Small intestine (tissue), 7 donors: ENCODE results near the gene CDKL1. TPM values are rescaled to one million over a fixed set of nuclear protein-coding genes. Genes with fewer than 3 reads are reported as not detected.
"Not testable (repeated sequence)": the region's sequence is repeated elsewhere in the genome, so short reads cannot be mapped to it uniquely, and the experiment has no call there.

ENCODE experiments used
- DNase-seq, 2 donors: peaks; one replicate each; pipeline versions ENCODE4 v3.0.0 to v3.0.0-alpha.2; 2013
- FAIRE-seq: peaks from 2 replicates; lab custom pipeline; 2012; peaks lifted over from hg19 to GRCh38; lab: Jason Lieb, UNC
- H3K27ac ChIP-seq, 3 donors: one replicate each; pipeline ENCODE4 v1.5.1; 2013; ENCODE audit warnings: low read length in 2 of 3, mild to moderate bottlenecking in 2 of 3, control low read depth in 1 of 3, inconsistent platforms in 1 of 3, low read depth in 1 of 3, moderate library complexity in 1 of 3
- H3K27me3 ChIP-seq, 3 donors: one replicate each; pipeline ENCODE4 v1.6.1; 2013; ENCODE audit warnings: low read length in 3 of 3, inconsistent platforms in 1 of 3; ENCODE audit not compliant: control insufficient read depth in 3 of 3, insufficient read depth in 3 of 3
- H3K36me3 ChIP-seq, 3 donors: one replicate each; pipeline ENCODE4 v1.6.1; 2013; ENCODE audit warnings: low read length in 3 of 3, inconsistent platforms in 1 of 3, low read depth in 1 of 3, mild to moderate bottlenecking in 1 of 3, moderate library complexity in 1 of 3; ENCODE audit not compliant: control insufficient read depth in 3 of 3, insufficient read depth in 2 of 3
- H3K4me1 ChIP-seq, 3 donors: one replicate each; pipeline ENCODE4 v1.6.1; 2013; ENCODE audit warnings: low read length in 2 of 3, inconsistent platforms in 1 of 3, low read depth in 1 of 3, mild to moderate bottlenecking in 1 of 3, moderate library complexity in 1 of 3; ENCODE audit not compliant: control insufficient read depth in 3 of 3, insufficient read depth in 2 of 3
- H3K4me3 ChIP-seq, 3 donors: one replicate each; pipeline ENCODE4 v1.5.1; 2013; ENCODE audit warnings: low read length in 3 of 3, control low read depth in 1 of 3, inconsistent platforms in 1 of 3, low read depth in 1 of 3, mild to moderate bottlenecking in 1 of 3, moderate library complexity in 1 of 3
- H3K9me3 ChIP-seq, 2 donors: one replicate each; pipeline ENCODE4 v1.6.1; 2013; ENCODE audit warnings: low read depth in 1 of 2, low read length in 1 of 2; ENCODE audit not compliant: control insufficient read depth in 2 of 2, insufficient read depth in 1 of 2
- whole genome bisulfite sequencing, 3 donors: extraction: QIAGEN DNeasy Blood & Tissue Kit; methylation state at CpG; one replicate each; pipeline ENCODE4 v1.1.7; 2013; 5-methylcytosine and 5-hydroxymethylcytosine counted together
- polyA plus RNA-seq, 4 donors: library from polyadenylated mRNA; stranded (reverse) in 3 of 4; unstranded in 1 of 4; fragments of 200-250 nt in 3 of 4; fragments of 120-200 nt in 1 of 4; gene quantifications; one replicate each; pipeline versions ENCODE4 v1.2.1 to v1.2.3, GENCODE V29; 2013
- donor health status: healthy with polysubstance abuse.
- donor health status: control.
- donor health status: control.
- donor health status: Bipolar disorder and iron deficiency.
- donor health status: healthy.

Gene CDKL1
- polyA plus RNA-seq, 4 donors = 4.7 to 8.1 (median 6.0) TPM

DNA sequence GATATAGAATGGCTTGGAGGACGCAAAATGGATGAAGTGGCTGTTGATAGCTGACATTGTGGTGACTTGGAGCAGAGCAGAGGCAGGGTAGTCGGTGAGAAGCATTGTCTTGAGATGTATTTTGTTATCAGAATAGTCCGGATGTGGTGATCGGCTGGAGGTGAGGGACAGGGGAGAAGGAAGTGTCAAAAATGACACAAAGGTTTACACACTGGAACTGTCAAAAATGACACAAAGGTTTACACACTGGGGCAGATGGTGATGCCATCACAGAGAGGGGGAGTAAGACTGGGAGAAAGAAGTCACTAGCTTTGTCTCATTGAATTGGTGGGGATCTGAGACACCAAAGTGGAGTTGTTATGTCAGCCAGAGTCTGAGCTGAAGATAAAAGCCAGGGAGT lies 30.1 kb downstream of the CDKL1 start:
- FAIRE-seq = no peak
- Histone ChIP-seq H3K27me3 (no peaks in the 10 kb centered on the region), H3K4me3 (no peak overlapping the region), H3K9me3 (no peaks in the 10 kb centered on the region), H3K4me1 (peaks cover 0 to 10% (median 8%) of the 10 kb centered on the region in 3 donors), H3K36me3 (peaks cover 0 to 1% (median 0%) of the 10 kb centered on the region in 3 donors), H3K27ac (peak overlapping the region in 2 of 3 donors; percentile 67 to 87)
- WGBS, 3 donors = 83 to 95% (median 89%) methylated on average over 4 of the region's 4 CpGs
- no peak for DNase-seq

DNA sequence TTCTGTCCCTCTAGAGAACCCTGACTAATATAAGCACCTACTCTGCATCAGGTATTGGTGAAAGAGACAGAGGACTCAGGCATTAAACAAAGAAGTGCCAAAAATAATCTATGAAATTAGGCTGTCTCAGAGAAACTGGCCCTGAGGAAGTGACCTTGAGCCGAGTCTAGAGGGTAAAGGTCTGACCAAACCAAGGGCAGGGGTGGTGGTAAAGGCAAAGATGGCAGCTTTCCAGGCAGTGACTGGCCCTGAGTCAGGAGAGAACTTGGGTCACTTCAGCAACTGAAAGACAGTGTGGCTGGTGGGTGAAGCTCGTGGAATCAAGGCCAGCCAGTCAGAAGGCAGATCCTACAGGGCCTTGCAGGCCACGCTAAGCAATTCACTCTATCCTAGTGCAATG lies 30.6 kb downstream of the CDKL1 start:
- FAIRE-seq (no peak), DNase-seq (peak in 1 of 2 donors; percentile 81)
- no peak overlapping the region for H3K4me3 ChIP-seq
- H3K9me3 ChIP-seq = no peaks in the 10 kb centered on the region
- WGBS, 3 donors = 40 to 72% (median 49%) methylated on average over 3 of the region's 3 CpGs
- H3K36me3 ChIP-seq = peaks cover 0 to 4% (median 0%) of the 10 kb centered on the region in 3 donors
- peaks cover 0 to 10% (median 8%) of the 10 kb centered on the region in 3 donors for H3K4me1 ChIP-seq
- no peaks in the 10 kb centered on the region for H3K27me3 ChIP-seq
- peak overlapping the region in 2 of 3 donors; percentile 67 to 87 for H3K27ac ChIP-seq

DNA sequence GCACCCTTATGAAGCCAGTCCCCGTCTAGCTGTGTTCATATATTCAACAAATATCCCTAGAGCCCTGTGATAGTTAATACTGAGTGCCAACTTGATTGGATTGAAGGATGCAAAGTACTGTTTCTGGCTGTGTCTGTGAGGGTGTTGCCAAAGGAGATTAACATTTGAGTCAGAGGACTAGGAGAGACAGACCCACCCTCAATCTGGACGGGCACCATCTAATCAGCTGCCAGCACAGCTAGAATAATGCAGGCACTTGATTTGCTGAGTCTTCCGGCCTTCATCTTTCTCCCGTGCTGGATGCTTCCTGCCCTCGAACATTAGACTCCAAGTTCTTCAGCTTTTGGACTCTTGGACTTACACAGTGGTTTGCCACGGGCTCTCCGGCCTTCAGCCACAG lies 31.1 kb downstream of the CDKL1 start:
- not testable (repeated sequence) for H3K4me3 ChIP-seq, FAIRE-seq, H3K9me3 ChIP-seq, H3K27me3 ChIP-seq, H3K36me3 ChIP-seq
- peak overlapping the region in 2 of 3 donors; percentile 67 to 87 for H3K27ac ChIP-seq
- WGBS, 3 donors = 23 to 65% (median 43%) methylated on average over 7 of the region's 7 CpGs
- H3K4me1 ChIP-seq = peaks cover 0 to 10% (median 8%) of the 10 kb centered on the region in 3 donors
- peak in 1 of 2 donors; percentile 88 for DNase-seq

DNA sequence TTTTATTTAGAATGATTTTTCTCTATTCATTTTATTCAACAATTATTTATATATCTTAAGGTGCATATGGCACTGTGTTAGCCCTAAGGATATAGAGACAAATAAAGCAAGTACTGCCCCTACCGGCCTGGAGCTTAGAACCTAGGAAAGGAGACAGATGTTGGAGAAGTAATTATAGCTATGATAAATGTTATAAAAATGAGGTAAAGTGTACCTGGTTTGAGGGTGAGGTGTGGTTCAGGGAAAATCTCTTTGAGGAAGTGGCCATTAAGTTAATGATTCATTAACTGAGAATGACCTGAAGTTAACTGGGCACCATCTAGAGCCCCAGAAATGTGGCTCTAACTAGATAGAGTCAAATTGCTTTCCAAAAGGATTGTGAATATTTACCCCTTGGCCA lies 31.9 kb downstream of the CDKL1 start:
- H3K9me3 ChIP-seq = no peaks in the 10 kb centered on the region
- no peak overlapping the region for H3K4me3 ChIP-seq
- H3K27ac ChIP-seq = peak overlapping the region in 2 of 3 donors; percentile 47 to 72
- H3K27me3 ChIP-seq = no peaks in the 10 kb centered on the region
- peak; percentile 80 to 91 for DNase-seq
- H3K36me3 ChIP-seq = peaks cover 0 to 4% (median 0%) of the 10 kb centered on the region in 3 donors
- WGBS, 3 donors = 15 to 71% (median 42%) methylated on average over 1 of the region's 1 CpG
- no peak for FAIRE-seq
- peaks cover 0 to 10% (median 8%) of the 10 kb centered on the region in 3 donors for H3K4me1 ChIP-seq

DNA sequence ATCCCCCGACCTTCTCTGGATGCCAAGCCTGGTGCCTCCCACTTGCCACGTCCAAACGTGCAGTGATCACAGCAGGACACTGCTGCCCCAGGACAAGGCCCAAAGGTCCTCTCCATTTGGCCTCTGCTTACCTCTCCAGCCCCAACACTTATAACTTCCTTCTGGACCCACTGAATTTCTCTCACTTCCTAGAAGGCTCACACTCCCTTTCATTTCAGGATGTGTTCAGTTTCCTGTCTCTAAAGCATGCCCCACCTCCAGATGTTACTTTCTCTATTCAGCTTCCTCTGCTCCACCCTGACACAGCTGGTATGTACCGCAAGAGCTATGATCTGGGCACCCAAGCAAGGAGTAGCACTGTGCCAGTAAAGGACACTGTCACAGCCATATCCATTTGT lies 33.0 kb downstream of the CDKL1 start:
- H3K27me3 ChIP-seq = no peaks in the 10 kb centered on the region
- FAIRE-seq (no peak), DNase-seq (peak; percentile 30 to 56)
- peak overlapping the region; percentile 56 to 90 (median 84) for H3K27ac ChIP-seq
- H3K4me3 ChIP-seq = peak overlapping the region in 1 of 3 donors; percentile 10
- H3K4me1 ChIP-seq = peaks cover 0 to 10% (median 8%) of the 10 kb centered on the region in 3 donors
- H3K9me3 ChIP-seq = no peaks in the 10 kb centered on the region
- peaks cover 0 to 4% (median 0%) of the 10 kb centered on the region in 3 donors for H3K36me3 ChIP-seq
- 29 to 68% (median 41%) methylated on average over 4 of the region's 4 CpGs for WGBS, 3 donors

DNA sequence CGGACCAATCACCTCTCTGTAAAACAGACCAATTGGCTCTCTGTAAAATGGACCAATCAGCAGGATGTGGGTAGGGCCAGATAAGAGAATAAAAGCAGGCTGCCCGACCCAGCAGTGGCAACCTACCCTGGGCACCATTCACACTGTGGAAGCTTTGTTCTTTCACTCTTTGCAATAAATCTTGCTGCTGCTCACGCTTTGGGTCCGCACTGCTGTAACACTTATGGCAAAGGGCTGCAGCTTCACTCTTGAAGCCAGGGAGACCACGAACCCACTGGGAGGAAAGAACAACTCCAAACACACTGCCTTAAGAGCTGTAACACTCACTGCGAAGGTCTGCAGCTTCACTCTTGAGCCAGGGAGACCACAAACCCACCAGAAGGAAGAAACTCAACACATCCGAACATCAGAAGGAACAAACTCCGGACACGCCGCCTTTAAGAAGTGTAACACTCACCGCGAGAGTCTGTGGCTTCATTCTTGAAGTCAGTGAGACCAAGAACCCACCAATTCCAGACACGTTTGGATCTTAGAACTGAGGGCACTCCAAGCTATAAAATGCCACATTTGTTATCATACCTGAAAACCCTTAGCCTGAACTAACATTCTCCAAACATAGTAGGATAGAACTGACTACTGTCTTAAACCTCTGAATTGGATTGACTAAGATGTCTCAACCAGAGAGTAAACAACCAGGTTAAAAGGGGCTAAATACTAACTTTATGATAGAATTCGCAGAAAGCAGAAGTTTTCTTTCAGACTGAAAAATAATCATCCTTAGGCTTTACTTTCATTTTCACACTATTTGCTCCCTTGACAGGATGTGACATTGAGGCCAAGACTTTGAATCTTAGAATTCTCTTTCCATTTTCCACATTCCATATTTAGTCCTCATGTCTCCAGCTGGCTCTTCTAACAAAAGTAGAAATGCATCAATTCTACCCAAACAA lies 33.6 kb downstream of the CDKL1 start:
- peaks cover 0 to 10% (median 8%) of the 10 kb centered on the region in 3 donors for H3K4me1 ChIP-seq
- peak in 1 of 2 donors; percentile 18 for DNase-seq
- WGBS, 3 donors = 64 to 83% (median 82%) methylated on average over 14 of the region's 14 CpGs
- peak overlapping the region; percentile 56 to 90 (median 84) for H3K27ac ChIP-seq
- H3K27me3 ChIP-seq = no peaks in the 10 kb centered on the region
- H3K4me3 ChIP-seq = peak overlapping the region in 1 of 3 donors; percentile 10
- peaks cover 0 to 4% (median 1%) of the 10 kb centered on the region in 3 donors for H3K36me3 ChIP-seq
- no peaks in the 10 kb centered on the region for H3K9me3 ChIP-seq
- FAIRE-seq = no peak

DNA sequence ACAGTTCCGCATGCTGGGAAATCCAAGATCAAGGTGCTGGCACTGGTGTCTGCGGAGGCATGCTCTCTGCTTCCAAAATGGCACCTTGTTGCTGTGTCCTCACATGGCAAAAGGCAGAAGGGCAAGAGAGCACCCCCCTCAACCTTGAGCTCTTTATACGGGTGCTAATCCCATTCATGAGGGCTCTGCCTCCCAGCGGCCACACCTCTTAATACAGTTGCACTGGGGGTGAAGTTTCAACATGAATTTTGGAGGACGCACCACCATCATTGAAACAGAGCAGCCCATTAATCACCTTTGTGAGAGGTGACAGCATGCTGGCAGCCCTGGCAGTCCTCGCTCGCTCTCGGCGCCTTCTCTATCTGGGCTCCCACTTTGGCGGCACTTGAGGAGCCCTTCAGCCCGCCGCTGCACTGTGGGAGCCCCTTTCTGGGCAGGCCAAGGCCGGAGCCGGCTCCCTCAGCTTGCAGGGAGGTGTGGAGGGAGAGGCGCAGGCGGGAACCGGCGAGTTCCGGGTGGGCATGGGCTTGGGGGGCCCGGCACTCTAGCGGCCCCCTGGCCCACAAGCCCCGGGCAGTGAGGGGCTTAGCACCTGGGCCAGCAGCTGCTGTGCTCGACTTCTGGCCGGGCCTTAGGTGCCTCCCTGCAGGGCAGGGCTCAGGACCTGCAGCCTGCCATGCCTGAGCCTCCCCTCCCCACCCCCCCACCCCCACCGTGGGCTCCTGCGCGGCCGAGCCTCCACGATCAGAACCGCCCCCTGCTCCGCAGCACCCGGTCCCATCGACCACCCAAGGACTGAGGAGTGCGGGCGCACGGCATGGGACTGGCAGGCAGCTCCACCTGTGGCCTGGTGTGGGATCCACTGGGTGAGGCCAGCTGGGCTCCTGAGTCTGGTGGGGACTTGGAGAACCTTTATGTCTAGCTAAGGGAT lies 34.9 kb downstream of the CDKL1 start:
- 97 to 98% (median 97%) methylated on average over 30 to 36 of the region's 36 CpGs for WGBS, 3 donors
- not testable (repeated sequence) for H3K4me3 ChIP-seq, H3K9me3 ChIP-seq, H3K36me3 ChIP-seq, H3K27ac ChIP-seq, FAIRE-seq, DNase-seq, H3K27me3 ChIP-seq
- peaks cover 0 to 10% (median 6%) of the 10 kb centered on the region in 3 donors for H3K4me1 ChIP-seq

DNA sequence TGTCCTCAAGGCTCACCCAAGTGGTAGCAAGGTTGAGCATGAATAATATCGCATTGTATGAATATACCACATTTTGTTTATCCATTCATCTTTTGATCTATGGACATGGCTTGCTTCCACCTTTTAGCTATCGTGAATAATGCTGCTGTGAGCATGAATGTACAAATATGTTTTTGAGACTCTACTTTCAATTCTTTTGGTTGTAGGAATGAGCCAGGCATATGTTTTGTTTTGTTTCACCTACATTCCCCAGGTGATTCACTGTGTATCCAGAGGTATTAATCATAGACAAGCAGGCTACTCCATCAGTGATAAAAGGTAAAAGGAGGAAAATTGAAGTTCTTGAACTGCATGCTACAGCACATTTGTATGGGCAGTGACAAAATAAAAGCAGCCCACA lies 35.8 kb downstream of the CDKL1 start:
- no peak overlapping the region for H3K4me3 ChIP-seq
- no peak for FAIRE-seq
- H3K9me3 ChIP-seq = no peaks in the 10 kb centered on the region
- no peaks in the 10 kb centered on the region for H3K27me3 ChIP-seq
- H3K4me1 ChIP-seq = peaks cover 0 to 10% (median 3%) of the 10 kb centered on the region in 3 donors
- 91 to 99% (median 92%) methylated on average over 2 of the region's 2 CpGs for WGBS, 3 donors
- H3K27ac ChIP-seq = no peak overlapping the region
- H3K36me3 ChIP-seq = peaks cover 0 to 9% (median 3%) of the 10 kb centered on the region in 3 donors
- DNase-seq = no peak
